Measurements from ENCODE around the gene GSX2. TPM values are rescaled to one million over a fixed set of nuclear protein-coding genes. Genes with fewer than 3 reads are reported as not detected.

Gene GSX2
- total RNA-seq, 4 donors from 2014 or later: not detected

DNA sequence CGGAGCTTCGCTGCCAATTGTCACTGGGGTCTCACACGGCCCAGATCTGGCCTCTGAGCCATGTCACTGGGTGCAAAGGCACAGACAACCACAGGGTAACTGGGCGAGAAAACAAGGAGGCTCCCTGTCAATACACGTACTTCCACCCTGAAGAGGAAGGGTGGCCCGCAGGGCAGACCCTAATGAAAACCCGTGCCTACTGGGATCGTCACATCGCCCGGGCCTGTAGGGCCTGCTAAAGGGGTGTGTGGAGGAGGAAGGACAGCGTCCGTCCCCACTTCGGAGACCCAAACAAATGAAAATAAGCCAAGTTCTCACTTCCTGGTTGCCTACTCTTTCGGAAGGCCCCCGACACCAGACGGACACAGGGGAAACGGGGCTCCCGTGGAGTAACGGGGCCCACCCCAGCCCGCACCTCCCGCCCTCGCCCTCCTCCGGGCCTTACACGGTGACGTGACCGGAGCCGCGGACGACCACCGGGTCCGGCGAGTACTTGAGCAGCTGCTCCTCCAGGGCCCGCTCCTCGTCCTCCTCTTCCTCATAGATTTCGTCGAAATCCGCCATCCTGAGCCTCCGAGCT, 36.1 kb upstream of the GSX2 start:
- no peak for TF ChIP-seq POLR2A (IDR thresholded peaks at IDR 0.05)
- TF ChIP-seq, protein P1, sequence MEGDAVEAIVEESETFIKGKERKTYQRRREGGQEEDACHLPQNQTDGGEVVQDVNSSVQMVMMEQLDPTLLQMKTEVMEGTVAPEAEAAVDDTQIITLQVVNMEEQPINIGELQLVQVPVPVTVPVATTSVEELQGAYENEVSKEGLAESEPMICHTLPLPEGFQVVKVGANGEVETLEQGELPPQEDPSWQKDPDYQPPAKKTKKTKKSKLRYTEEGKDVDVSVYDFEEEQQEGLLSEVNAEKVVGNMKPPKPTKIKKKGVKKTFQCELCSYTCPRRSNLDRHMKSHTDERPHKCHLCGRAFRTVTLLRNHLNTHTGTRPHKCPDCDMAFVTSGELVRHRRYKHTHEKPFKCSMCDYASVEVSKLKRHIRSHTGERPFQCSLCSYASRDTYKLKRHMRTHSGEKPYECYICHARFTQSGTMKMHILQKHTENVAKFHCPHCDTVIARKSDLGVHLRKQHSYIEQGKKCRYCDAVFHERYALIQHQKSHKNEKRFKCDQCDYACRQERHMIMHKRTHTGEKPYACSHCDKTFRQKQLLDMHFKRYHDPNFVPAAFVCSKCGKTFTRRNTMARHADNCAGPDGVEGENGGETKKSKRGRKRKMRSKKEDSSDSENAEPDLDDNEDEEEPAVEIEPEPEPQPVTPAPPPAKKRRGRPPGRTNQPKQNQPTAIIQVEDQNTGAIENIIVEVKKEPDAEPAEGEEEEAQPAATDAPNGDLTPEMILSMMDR (IDR thresholded peaks at IDR 0.05): peak in 1 of 6 experiments; percentile 8
- peaks cover 0 to 41% (median 2%) of the 10 kb centered on the region in 4 donors for H3K4me1 ChIP-seq
- H3K36me3 ChIP-seq: no peaks in the 10 kb centered on the region
- peak; percentile 50 to 66 (median 63) for DNase-seq
- H3K27ac ChIP-seq: peak overlapping the region; percentile 89 to 99 (median 95)
- no peaks in the 10 kb centered on the region for H3K9me3 ChIP-seq
- H3K27me3 ChIP-seq: no peaks in the 10 kb centered on the region
- H3K4me3 ChIP-seq: peak overlapping the region; percentile 84 to 99 (median 98)

DNA sequence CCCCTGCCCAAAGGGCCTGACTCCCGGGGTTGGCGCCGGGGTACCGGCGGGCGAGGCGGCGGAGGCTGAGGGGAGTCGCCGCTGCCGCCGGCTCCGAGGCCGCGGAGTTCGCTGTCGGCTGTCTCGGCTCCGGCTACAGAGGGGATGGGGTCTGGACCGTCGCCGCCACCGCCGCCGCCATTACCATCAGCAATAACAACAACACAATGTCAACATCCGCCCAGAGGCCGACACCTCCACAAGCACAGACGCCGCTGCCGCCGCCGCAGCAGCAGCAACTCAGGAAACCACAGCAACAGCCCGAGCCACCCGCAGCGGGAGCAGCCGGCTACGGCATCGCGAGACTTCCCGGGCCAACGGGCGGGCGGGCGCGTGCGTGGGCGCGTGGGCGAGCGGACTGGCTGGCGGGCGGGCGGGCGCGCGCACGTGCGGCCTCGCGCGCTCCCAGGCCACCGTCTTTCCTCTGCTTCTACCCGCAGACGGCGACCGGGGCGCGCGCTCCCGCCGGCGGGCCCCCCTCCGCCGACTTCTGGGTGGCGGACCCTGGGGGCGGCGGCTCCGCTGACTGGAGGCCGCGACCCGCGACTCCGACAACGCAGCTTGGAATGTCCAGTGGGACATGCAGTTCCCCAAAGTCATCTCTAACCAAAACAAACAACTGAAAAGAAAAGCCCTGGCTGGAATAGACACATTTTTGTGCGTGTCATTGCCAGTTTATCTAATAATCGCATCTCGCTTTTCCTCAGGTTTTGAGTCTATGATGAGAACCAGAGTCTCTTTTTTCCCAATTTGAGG, 35.4 kb upstream of the GSX2 start, which contains the start of gene CHIC2:
CHIC2 (minus strand) TSS at position 289 of the 795 bp plus-strand sequence. CDS start 305 bp downstream, outside the sequence.
- H3K4me3 ChIP-seq: peak within 1 kb of the TSS; percentile 84 to 99 (median 98)
- peaks cover 0 to 37% (median 0%) of the 10 kb centered on the region in 4 donors for H3K4me1 ChIP-seq
- no peaks in the 10 kb centered on the region for H3K9me3 ChIP-seq
- DNase-seq: peak; percentile 94 to 98 (median 97)
- no peaks in the 10 kb centered on the region for H3K27me3 ChIP-seq
- no peaks in the 10 kb centered on the region for H3K36me3 ChIP-seq
- peak within 1 kb of the TSS; percentile 89 to 99 (median 95) for H3K27ac ChIP-seq
- peak; percentile 91 to 93 for TF ChIP-seq POLR2A (IDR thresholded peaks at IDR 0.05)
- TF ChIP-seq, protein P1 (IDR thresholded peaks at IDR 0.05): no peak

DNA sequence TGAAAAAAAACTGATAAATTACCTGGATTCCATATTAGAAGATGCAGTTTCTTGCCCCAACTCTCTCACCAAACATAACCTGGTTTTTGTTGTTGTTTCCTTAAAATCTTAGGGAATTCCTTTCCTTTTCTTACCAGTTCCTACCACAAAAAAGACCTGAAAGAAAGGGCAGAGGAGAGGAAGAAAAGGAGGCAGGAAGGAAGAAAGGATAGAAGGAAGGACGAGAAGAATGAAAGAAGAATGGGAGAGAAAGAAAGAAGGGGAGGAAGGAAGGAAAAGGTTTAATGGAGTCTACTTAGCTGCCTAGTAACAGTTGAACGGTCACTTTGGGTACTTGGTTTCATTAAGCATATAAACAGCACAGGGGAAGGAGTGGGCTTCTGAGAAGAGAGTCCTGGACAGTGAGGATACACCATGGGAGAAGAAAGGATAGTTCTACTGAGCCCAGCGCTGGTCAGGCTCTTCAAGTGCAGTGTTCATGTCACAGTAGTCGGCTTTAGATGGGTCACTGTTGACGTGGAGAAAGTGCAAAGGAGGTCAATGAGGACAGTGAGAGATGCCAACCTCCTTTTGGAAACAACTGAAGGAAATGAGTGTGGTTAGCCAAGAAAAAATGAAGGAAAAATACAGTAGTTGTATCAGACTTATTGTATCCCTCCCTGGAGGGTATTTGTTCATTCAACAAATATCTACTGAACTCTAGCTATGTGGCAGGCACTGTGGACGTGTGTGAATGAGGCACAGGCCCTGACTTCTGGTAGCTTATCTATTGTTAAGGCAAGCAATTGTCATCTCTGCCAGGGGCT, 34.5 kb upstream of the GSX2 start:
- H3K4me3 ChIP-seq: peak overlapping the region in 2 of 4 donors; percentile 97 to 98
- no peak for DNase-seq
- H3K27me3 ChIP-seq: no peaks in the 10 kb centered on the region
- TF ChIP-seq, protein P1 (IDR thresholded peaks at IDR 0.05): no peak
- no peak for TF ChIP-seq POLR2A (IDR thresholded peaks at IDR 0.05)
- no peaks in the 10 kb centered on the region for H3K9me3 ChIP-seq
- H3K36me3 ChIP-seq: no peaks in the 10 kb centered on the region
- H3K4me1 ChIP-seq: peaks cover 0 to 29% (median 0%) of the 10 kb centered on the region in 4 donors
- peak overlapping the region; percentile 89 to 99 (median 95) for H3K27ac ChIP-seq

DNA sequence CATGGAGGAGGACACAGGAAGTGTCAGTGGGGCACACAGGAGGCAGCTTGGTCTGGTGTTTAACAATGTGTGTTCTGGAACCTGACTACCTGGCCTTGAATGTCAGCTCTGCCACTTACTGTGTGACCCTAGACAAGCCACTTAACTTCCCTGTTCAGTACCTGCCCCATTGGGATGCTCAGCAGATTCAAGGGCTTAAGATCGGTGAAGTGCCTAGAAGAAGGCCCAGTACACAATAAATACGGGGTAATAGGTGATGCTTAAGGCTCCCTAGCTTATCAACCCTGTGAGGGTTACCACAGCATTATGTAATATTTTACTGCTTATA, 33.9 kb upstream of the GSX2 start:
- H3K4me1 ChIP-seq: peaks cover 0 to 24% (median 0%) of the 10 kb centered on the region in 4 donors
- H3K27me3 ChIP-seq: no peaks in the 10 kb centered on the region
- H3K27ac ChIP-seq: peak overlapping the region in 3 of 4 donors; percentile 89 to 99 (median 97)

DNA sequence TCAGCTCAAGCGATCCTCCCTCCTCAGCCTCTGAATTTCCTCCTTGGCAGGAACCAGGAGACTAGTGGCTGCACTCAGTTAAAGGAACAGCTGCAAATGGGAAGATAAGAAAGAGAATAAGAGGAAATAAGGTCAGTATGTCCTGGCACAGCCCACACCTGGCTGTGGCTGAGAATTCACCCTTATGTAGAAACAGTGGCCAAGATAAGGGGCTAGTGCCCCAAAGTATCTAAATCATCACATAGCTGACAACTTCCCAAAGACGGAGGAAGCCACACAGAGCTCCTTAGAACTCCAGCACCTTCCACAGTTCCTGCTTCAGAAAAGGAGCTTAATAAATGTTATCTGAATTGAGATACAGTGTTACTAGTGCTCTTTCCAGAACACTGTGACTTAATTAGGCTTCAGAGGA, 33.2 kb upstream of the GSX2 start:
- H3K4me3 ChIP-seq: no peak overlapping the region
- H3K9me3 ChIP-seq: no peaks in the 10 kb centered on the region
- TF ChIP-seq POLR2A (IDR thresholded peaks at IDR 0.05): no peak
- TF ChIP-seq, protein P1 (IDR thresholded peaks at IDR 0.05): no peak
- DNase-seq: no peak
- H3K27me3 ChIP-seq: no peaks in the 10 kb centered on the region
- H3K4me1 ChIP-seq: peaks cover 0 to 20% (median 0%) of the 10 kb centered on the region in 4 donors
- peak overlapping the region in 2 of 4 donors; percentile 53 to 64 for H3K27ac ChIP-seq
- no peaks in the 10 kb centered on the region for H3K36me3 ChIP-seq

More for the DNA sequence above, 33.9 kb upstream of the GSX2 start:
- H3K36me3 ChIP-seq: no peaks in the 10 kb centered on the region
- no peak for DNase-seq
- H3K4me3 ChIP-seq: no peak overlapping the region
- no peaks in the 10 kb centered on the region for H3K9me3 ChIP-seq
- TF ChIP-seq, protein P1 (IDR thresholded peaks at IDR 0.05): no peak
- no peak for TF ChIP-seq POLR2A (IDR thresholded peaks at IDR 0.05)
